GM12878 (cell line): ENCODE results near the gene LIPE.

ENCODE experiments used
- BHLHE40 ChIP-seq, 2 experiments: fragments of 450-650 bp in 1 of 2; IDR thresholded peaks; 2 replicates each; pipeline ENCODE4 v1.6.1; 2011 to 2017; ENCODE audit warnings: low read depth in 2 of 2, borderline replicate concordance in 1 of 2, improper control_type of control experiment in 1 of 2, low read length in 1 of 2, mild to moderate bottlenecking in 1 of 2
- EZH2 ChIP-seq: IDR thresholded peaks from 2 replicates; pipeline ENCODE4 v1.6.1; 2012; ENCODE audit warnings: low read depth, mild to moderate bottlenecking, control low read depth, inconsistent platforms, low read length, borderline replicate concordance; ENCODE audit not compliant: control insufficient read depth
- KDM1A ChIP-seq: fragments of 200-600 bp; sonication (generic); IDR thresholded peaks from 2 replicates; pipeline ENCODE4 v1.6.1; 2016; ENCODE audit warnings: borderline replicate concordance
- PAX5 ChIP-seq: IDR thresholded peaks from 2 replicates; pipeline ENCODE4 v1.6.1; 2011; ENCODE audit warnings: low read depth, low read length, borderline replicate concordance
- POLR2A ChIP-seq: IDR thresholded peaks from 2 replicates; pipeline ENCODE4 v1.6.1; 2011; ENCODE audit warnings: low read depth, mild to moderate bottlenecking, low read length
- RAD21 ChIP-seq: IDR thresholded peaks from 2 replicates; pipeline ENCODE4 v1.6.1; 2011; ENCODE audit warnings: mild to moderate bottlenecking, low read depth, low read length, moderate library complexity; ENCODE audit not compliant: insufficient read depth
- RCOR1 ChIP-seq: conservative IDR thresholded peaks from 2 replicates; pipeline ENCODE4 v1.6.1; 2012; ENCODE audit warnings: low read depth, low read length, improper control_type of control experiment
- RFX5 ChIP-seq: IDR thresholded peaks from 2 replicates; pipeline ENCODE4 v1.6.1; 2011; ENCODE audit warnings: low read depth, low read length, improper control_type of control experiment
- TF ChIP-seq, protein P1 (sequence below): IDR thresholded peaks from 2 replicates; pipeline ENCODE4 v1.6.1; 2012; ENCODE audit warnings: mild to moderate bottlenecking, low read depth, low read length
- TF ChIP-seq, protein P2 (sequence below), 3 experiments: IDR thresholded peaks in 2 of 3; conservative IDR thresholded peaks in 1 of 3; 2 replicates each; pipeline ENCODE4 v1.5.1; 2011; ENCODE audit warnings: low read depth in 3 of 3, low read length in 3 of 3, mild to moderate bottlenecking in 3 of 3, control low read depth in 2 of 3, moderate library complexity in 2 of 3, inconsistent platforms in 1 of 3, mixed read lengths in 1 of 3; ENCODE audit not compliant: control insufficient read depth in 2 of 3, insufficient read depth in 1 of 3; ENCODE audit errors: extremely low read depth in 1 of 3
- TF ChIP-seq, protein P3 (sequence below): IDR thresholded peaks from 2 replicates; pipeline ENCODE4 v1.6.1; 2012; ENCODE audit warnings: low read depth, low read length, improper control_type of control experiment
- TF ChIP-seq, protein P4 (sequence below): IDR thresholded peaks from 2 replicates; pipeline ENCODE4 v1.6.1; 2012; ENCODE audit warnings: low read depth, low read length, improper control_type of control experiment

DNA sequence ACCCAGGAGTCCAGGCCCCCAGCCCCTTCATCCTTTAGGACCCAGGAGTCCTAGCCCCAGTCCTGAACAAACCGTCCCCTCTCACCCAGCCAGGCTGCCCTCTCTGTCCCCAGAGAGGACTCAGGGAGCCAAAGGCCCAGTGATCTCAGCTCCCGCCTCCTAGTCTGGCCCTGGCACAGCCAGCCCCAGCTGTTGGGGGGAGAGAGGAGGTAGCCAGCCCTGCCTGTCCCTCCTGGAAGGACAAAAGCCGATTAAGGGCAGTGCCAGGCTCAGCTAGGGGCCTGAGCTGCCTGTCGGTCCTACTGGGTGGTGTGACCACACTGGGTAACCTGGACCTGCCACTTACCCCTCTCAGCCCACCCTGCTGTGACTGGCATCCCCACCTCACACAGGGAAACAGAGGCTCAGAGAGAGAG lies 14.5 kb downstream of the LIPE start:
- TF ChIP-seq PAX5 (no peak), EZH2 (no peak), POLR2A (no peak), RFX5 (no peak), RAD21 (no peak), RCOR1 (no peak), KDM1A (no peak), BHLHE40 (IDR thresholded peaks at IDR 0.05; ENCODE audit: borderline replicate concordance in 1 of 2, low read depth in 2 of 2, low read length in 1 of 2) (no peak)
- TF ChIP-seq, protein P1, sequence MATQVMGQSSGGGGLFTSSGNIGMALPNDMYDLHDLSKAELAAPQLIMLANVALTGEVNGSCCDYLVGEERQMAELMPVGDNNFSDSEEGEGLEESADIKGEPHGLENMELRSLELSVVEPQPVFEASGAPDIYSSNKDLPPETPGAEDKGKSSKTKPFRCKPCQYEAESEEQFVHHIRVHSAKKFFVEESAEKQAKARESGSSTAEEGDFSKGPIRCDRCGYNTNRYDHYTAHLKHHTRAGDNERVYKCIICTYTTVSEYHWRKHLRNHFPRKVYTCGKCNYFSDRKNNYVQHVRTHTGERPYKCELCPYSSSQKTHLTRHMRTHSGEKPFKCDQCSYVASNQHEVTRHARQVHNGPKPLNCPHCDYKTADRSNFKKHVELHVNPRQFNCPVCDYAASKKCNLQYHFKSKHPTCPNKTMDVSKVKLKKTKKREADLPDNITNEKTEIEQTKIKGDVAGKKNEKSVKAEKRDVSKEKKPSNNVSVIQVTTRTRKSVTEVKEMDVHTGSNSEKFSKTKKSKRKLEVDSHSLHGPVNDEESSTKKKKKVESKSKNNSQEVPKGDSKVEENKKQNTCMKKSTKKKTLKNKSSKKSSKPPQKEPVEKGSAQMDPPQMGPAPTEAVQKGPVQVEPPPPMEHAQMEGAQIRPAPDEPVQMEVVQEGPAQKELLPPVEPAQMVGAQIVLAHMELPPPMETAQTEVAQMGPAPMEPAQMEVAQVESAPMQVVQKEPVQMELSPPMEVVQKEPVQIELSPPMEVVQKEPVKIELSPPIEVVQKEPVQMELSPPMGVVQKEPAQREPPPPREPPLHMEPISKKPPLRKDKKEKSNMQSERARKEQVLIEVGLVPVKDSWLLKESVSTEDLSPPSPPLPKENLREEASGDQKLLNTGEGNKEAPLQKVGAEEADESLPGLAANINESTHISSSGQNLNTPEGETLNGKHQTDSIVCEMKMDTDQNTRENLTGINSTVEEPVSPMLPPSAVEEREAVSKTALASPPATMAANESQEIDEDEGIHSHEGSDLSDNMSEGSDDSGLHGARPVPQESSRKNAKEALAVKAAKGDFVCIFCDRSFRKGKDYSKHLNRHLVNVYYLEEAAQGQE, result no peak
- TF ChIP-seq, protein P2, sequence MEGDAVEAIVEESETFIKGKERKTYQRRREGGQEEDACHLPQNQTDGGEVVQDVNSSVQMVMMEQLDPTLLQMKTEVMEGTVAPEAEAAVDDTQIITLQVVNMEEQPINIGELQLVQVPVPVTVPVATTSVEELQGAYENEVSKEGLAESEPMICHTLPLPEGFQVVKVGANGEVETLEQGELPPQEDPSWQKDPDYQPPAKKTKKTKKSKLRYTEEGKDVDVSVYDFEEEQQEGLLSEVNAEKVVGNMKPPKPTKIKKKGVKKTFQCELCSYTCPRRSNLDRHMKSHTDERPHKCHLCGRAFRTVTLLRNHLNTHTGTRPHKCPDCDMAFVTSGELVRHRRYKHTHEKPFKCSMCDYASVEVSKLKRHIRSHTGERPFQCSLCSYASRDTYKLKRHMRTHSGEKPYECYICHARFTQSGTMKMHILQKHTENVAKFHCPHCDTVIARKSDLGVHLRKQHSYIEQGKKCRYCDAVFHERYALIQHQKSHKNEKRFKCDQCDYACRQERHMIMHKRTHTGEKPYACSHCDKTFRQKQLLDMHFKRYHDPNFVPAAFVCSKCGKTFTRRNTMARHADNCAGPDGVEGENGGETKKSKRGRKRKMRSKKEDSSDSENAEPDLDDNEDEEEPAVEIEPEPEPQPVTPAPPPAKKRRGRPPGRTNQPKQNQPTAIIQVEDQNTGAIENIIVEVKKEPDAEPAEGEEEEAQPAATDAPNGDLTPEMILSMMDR (IDR thresholded peaks at IDR 0.05 in 2 of 3, conservative IDR thresholded peaks at IDR 0.05 in 1 of 3; ENCODE audit: control insufficient read depth in 2 of 3, extremely low read depth in 1 of 3, insufficient read depth in 1 of 3, low read depth in 3 of 3, low read length in 3 of 3), result no peak
- TF ChIP-seq, protein P3, sequence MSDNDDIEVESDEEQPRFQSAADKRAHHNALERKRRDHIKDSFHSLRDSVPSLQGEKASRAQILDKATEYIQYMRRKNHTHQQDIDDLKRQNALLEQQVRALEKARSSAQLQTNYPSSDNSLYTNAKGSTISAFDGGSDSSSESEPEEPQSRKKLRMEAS, result no peak
- TF ChIP-seq, protein P4, sequence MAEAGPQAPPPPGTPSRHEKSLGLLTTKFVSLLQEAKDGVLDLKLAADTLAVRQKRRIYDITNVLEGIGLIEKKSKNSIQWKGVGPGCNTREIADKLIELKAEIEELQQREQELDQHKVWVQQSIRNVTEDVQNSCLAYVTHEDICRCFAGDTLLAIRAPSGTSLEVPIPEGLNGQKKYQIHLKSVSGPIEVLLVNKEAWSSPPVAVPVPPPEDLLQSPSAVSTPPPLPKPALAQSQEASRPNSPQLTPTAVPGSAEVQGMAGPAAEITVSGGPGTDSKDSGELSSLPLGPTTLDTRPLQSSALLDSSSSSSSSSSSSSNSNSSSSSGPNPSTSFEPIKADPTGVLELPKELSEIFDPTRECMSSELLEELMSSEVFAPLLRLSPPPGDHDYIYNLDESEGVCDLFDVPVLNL, result no peak
